Right ventricle myocardium superior (tissue), 1 donor: ENCODE data around the gene ZNF516. TPM values are rescaled to one million over a fixed set of nuclear protein-coding genes. Genes with fewer than 3 reads are reported as not detected.

ENCODE experiments used
- ATAC-seq: fragments of 200-7000 bp; cut with Tn5 transposase; one replicate; pipeline ENCODE4 v1.9.1; 2020; ENCODE audit warnings: mild to moderate bottlenecking; ENCODE audit not compliant: poor library complexity
- DNase-seq: peaks from one replicate; pipeline ENCODE4 v3.0.0-alpha.2; 2020
- intact Hi-C: fragments of 100-400 bp; cut with DNase I; formaldehyde crosslinking; loops from one replicate; pipeline ENCODE4 v1.11.2; 2022
- total RNA-seq: library from RNA; stranded (reverse); fragmentation: NEBNext Ultra II Directional; extraction: Animal tissue kit (Norgen Biotek cat#: 25700); gene quantifications from one replicate; pipeline ENCODE4 v1.2.1, GENCODE V29; 2021
- donor health status: DM: no; HTN: yes; CAD: no; lungs with severe emphysema.

ZNF516 gene
- total RNA-seq, 1 donor from 2014 or later = 12.6 TPM

DNA sequence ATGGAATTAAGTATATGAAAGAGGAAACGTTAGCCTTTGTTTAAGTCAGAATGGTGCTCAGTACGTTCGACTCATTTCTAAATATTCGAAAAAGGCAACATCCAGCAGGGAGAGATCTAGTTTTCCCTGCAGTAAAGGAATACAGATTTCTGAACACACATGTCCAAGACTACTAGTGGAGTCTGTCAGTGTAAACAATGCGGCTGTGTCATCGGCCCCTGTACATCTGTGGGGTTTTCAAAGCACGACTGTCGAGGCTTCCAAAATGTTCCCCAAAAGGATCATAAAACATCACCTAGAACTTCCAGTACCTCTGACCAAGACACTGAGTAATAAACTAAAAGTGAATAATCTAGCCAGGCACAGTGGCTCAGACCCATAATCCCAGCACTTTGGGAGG lies 112.8 kb downstream of the ZNF516 start:
- DNase-seq = no peak
- intact Hi-C loops = no loop called here
- ATAC-seq = no peak

DNA sequence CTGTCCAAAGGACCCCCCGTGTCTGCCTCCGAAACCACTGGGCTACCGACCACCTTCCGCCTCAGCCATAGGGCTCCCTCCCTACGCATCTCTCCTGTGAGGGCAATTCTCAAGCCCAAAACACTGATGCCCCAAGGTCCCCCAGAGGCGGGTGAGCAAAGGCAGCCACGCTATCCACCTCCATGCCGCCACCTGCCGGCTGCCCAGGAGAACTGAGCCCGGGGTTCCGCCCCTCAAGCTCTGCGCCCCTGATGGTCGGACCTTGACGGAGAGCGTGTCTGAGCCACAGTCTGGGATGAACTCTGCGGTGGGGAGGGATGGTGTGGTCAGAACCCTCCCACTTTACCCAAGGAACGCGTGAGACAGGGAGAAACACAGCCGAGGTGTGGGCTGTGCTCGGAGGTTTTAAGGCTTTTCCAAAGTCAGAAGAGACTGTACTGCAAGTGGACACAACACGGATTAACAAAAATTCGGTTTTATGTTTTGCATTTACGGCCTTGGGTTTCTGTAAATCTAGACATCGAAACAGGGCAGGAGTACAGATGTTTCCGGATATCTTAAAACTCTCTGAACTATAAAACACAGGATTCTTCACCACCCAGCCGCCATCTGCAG lies 114.1 kb downstream of the ZNF516 start:
- ATAC-seq (no peak), DNase-seq (no peak)
- intact Hi-C loops = no loop called here

DNA sequence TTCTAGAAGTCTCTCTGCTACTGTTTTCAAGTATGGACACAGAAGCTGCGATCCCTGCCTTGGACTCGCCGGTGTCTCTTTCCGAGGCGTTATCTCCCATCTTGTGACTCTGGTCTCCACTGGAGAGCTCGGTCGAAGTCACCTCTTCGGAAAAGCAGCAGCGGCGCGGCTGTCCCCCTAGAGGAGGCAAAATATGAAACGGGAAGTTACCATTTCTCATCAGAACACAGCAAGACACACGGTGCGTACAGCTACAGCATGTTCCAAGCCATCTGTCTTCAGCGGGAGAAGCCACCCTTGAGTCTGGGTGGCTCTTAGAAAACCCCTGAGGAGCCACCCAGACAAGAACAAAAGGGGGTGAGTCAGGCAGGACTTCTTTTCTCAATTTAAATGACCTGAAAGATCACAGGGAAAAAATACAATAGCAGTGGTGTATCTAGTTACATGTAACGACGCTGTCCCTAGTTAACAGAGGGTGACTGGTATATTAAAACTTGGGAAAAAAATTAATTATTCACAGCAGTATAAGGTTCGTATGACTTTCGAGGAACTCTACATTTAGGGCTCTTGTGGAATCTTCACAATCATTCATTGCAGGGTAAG lies 114.8 kb downstream of the ZNF516 start:
- intact Hi-C loops = no loop called here
- no peak for DNase-seq
- ATAC-seq = no peak

DNA sequence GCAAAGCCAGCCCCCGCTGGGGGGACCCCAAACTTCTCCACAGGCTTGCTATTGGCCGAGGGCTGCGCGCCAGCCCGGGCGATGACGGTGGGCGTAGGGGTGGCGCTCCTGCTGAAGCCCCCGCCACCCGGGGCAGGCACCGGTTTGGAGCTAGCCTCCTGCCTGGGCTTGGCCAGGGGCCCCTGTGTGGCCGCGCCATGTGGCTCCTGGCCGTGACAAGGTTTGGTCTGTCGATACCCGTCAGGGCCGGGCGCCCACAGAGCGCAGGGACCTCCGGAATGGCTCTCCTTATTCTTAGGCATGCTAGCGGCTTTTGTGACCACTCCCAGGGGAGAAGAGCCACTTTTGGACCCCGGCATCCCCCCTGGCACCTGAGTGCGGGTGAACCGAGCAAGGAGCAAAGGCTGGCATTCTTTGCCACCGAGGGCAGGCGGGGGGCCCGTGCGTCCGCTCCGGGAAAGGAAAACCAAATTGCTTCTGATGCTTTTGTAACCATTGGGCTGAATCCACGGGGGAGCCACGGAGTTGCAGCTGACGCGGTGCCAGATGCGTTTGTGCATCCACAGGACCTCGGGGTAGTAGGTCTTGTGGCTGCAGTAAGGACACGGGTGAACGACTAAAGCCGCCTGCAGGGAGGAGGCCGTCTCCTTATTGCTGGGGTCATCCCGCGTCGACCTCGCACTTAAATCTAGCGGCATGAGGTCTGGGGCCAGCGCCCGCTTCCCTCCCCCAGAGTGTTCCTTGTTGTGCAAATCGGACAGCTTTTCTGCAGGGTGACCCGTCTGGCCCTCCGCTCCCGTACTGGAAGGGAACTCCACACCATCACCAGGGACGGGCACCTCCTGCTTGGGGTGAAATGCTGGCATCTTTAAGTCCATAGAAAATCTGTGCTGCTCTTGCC lies 115.6 kb downstream of the ZNF516 start:
- DNase-seq (no peak), ATAC-seq (no peak)
- intact Hi-C loops = no loop called here

DNA sequence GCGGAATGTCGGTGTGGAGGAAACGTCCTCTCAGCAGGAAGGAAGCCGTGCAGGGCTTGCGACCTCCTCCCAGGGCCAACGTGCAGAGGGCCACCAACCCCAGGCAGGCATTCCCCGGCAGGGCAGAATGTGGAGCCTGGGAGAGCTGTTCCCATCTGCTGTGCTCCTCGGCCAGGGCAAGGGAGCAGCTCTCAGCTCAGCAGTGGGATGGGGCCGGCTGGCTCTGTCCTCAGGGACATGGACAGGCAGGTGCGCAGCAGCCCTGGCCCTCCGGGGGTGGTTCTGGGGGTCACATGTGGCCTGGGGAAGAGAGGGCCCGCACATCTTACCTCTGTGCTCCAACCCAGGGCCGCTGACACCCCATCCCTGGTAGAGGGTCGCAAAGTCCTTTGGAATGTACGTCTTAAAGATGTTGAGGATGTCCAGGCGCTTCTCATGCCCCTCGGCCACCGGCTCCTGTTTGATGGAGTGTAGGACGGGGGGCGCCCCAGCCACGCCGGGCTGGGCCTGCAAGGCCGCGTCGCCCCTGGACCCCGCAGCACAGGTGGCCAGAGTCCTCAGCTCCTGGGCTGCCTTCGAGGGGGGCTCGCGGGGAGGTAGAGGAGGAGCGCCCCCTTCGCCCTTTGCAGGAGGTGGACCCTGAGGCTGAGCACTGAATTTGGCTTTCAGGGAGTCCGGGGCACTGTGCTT lies 116.4 kb downstream of the ZNF516 start:
- DNase-seq = no peak
- no peak for ATAC-seq
- intact Hi-C loops = no loop called here

DNA sequence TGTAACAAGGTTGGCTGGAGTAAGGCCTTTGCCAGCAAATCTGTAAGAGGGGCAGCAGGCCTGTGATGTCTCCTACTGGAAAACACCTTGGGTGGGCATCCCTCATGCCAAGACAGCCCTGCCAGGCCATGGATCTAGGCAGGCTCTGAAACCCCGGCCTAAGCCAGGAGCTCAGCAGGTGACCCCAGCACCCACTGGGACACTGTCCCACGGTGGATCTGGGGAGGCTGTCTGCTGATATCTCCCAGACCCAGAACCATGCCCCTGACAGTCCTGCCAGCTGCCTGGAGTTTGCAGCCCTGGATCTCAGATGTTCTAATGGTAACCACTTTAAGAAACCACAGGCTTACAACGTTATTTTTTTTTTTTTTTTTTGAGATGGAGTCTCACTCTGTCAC lies 117.7 kb downstream of the ZNF516 start:
- intact Hi-C loops = no loop called here
- no peak for DNase-seq
- ATAC-seq = peak; percentile 65

DNA sequence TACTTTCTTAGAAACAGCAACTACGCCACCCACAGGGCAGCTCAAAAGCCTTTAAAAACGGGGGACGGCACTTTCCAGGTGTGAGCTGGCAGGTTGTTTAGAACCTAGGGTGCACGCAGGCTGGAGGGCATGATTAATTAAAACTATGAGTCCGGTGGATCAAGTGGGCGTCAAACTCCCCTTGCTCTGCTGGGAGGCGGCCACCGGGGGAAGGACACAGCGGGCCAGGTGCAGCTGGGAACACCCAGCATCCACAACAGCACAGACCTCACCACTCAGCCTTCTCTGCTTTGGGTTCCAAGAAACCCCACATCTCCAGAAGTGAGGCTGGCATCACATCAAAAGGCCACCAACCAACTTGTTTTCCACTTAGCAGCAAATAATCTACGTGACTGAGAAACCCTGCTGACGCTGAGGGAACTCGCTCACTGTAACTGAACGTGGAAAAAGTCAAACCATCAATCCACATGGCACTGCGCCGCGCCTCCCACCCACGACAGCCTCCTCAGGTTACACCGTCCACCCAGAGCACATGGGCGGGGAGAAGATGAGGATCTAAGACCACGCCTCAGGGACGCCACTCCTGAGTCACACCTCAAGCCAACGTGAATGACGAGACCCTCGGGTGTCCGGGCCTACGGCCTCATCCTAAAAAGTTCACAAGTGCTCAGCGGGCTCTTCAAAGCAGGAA lies 118.2 kb downstream of the ZNF516 start:
- no peak for DNase-seq
- peak; percentile 18 for ATAC-seq
- intact Hi-C loops = no loop called here

DNA sequence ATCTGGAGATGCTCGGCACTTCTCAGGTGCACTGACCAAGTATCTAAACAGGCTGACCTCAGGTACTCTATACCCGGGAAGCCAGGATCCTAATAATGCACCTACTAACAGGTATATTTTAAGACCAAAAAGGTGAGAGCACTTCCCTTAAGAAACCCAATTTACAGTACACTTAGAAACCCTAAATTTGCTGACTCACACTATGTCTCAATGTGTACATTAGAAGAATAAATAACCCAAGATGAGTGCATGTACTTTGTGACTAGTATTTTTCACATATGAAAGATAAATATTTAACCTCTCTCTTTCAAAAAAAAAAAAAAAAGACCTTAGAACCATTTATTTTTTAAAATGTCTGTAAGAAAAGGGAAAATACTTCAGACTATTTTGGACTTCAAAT lies 118.8 kb downstream of the ZNF516 start:
- DNase-seq = no peak
- no peak for ATAC-seq
- intact Hi-C loops = no loop called here

DNA sequence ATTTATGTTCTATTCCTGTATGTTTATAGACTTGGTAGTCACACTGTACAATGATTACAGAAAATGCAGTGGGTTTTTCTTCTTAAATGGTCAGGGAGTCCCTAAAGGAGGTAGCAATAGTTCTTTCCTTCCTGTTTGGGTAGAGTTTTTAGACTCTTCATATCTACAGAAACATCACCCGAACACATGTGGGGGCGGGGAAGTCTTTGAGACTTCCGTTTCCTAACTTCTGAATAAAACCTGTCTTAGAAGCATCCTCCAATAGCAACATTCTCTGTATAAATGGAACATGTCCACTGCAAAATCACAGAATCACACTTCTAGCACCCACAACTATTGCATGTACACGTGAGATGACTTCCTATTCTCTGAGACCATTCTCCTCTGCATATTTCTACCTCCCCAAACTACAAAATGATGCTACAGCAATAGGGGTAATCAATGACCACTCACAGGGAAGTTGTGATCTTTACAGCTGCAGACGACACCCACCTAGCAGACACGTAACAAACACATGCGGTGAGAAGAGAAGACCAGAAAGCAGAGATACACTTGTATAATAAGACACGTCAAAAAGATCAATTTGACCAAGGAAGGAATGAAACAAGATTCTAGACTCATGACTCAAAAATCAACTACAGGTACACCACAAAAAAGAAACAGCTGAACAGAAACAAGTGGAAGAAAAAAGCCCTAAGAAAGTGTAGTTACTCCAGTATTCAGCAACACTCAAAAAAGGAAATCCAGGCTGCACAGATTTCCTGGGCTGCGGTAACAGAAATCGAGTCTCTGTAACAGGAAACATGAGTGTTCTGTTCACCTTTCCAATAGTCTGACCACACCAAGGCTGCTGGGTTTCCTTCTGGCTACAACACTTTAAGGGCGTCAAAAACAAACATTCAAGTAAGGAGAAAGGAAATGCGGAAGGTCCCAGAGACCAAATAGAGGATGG lies 120.4 kb downstream of the ZNF516 start:
- DNase-seq = no peak
- intact Hi-C loops = no loop called here
- ATAC-seq = no peak

DNA sequence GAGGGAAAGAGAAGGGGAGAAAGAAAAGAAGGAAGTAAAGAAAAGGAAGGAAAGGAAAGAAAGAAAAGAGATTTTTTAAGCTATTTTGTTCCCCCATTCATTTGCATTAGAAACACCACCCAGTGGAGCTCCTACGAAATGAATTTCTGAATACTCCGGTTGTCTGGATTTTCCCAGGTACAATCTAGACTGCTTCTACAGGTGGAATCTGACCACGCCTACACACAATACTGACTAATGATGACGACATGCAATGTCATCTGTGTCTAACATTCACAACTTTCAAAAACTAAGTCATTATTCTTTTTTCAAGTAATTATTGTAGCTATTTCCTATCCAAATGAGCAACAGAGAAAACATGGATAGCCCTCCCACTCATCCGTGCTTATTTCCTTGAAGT lies 121.7 kb downstream of the ZNF516 start:
- intact Hi-C loops = no loop called here
- DNase-seq (no peak), ATAC-seq (no peak)

DNA sequence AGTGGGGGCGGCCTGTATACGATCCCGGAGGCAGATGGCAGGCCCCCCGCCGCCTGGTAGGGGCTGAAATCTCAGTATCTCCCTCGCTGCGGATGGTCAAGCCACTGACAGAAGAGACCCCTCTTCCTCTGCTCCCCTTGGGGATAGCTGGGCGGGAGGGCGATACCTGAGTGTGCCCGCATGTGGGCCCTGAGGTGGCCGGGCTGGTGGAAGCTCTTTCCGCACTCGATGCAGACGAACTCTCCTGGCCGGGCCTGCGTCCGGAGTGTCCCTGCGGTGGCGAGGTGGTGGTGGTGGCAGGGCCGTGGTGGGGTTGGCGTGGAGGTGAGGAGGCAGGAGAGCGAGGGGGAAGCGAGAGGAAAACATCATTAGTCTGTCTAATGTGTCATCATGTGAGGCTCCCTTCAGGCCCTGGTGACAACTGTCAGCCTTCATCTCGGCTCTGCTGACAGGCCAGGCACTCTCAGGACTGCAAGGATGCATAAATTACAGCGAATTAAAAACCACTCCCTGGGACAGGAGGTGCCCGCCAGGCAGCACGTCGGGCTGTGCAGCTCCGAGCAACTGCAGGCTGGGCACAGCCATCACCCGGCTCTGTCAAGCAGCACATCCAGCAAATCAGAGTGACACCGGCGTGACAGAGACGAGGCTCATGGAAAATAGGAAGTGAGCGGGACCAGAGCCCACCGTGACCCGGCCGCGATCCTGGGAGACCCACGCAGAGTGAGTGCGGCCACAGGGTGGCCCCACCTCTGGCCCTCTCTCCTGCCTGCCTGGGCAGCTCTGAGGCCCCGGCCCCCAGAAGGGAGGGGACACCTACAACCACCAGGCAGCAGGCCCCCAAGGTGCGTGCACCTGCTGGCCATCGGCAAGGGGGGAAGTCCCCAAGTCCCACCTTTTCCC lies 123.5 kb downstream of the ZNF516 start:
- no peak for ATAC-seq
- DNase-seq = no peak
- intact Hi-C loops = no loop called here

DNA sequence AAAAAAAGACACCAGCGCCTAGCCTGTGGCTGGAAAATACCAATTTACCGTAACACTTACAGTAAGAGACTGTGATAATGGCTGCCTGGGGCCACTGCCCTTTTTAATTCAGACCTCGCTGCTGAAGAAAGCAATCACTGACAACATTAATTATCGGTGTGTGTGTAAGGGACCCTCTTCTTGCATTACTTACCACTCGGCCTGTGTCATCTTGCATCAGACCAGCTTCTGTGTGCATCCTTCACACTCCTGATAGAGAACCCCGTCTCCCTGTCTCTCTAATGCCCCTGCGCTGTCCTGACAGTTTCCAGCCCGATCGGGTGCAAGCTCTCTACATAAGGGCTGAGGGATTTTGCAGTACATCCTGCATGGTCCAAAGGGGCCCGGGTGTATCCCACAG lies 124.4 kb downstream of the ZNF516 start:
- ATAC-seq (no peak), DNase-seq (no peak)
- intact Hi-C loops = no loop called here

DNA sequence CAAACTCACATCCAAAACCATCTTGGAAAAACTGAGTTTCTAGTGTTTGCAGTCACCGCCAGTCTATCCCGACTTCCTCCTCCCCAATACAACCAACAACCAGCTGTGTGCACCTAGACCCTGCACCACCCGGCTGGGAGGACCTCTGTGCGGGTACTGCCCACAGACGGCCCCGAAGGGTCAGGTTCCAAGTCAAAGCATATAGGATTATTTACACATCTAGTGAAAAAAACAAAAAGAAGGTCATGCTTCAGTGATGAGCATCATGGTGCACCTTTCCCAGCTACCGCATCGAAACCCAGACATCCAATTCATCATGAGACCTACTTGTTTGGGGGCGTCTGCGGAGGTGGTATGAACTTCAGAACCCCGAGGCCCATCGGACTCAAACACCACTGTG lies 124.8 kb downstream of the ZNF516 start:
- intact Hi-C loops = no loop called here
- no peak for DNase-seq
- ATAC-seq = no peak

DNA sequence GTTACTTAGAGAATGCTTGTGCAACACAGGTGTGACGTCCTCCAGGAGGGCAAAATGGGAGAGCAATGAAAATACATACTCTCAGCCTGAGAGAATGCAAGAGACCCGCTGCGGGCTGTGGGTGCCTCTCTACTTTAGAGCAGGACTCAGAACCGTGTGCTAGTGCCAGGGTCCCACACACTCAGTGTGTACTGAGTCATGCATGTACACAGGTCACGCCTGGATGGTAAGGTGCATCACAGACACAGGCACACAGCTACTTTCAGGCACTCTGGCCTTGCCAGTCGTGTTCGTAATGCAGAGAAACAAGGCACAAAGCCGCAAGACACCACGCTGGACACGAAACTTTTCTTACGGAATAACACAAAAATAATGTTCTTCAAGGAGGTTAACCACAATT lies 125.3 kb downstream of the ZNF516 start:
- intact Hi-C loops = no loop called here
- ATAC-seq (no peak), DNase-seq (no peak)

DNA sequence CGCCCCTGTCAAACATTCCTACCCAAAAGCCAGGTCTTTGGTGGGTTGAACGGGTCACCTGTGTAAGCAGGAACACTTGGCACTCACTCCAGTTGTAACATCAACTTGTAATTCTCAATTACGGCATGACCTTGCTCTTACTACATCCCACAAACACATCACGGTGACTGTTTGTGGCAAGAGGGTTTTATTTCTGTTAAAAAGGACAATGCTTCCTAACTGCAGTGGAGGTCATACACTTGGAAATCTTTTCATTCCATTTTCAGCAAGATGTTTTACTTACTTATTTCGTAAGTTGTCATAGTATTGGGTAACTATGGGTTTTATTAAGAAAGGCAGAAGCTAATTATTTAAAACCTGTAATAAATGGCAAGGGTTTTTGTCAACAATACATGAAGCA lies 126.1 kb downstream of the ZNF516 start:
- intact Hi-C loops = no loop called here
- no peak for ATAC-seq
- no peak for DNase-seq

DNA sequence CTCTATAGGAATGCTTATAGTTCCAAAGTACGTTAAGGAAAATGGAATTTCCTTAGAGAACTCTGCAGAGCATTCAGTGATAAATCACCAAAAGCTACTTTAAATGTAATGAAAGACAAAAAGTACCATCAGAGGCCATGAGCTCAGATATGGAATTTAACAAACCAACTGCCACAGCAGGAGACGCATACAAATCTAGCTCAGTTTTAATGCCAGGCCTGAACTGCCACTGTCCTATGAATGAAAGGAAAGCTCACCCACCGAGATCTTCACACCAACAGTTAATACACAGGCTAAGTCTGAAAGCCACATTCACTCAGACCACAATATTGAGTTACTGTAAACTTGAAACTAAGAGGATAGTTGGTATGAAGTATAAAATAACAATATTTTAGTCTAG lies 126.8 kb downstream of the ZNF516 start:
- intact Hi-C loops = no loop called here
- ATAC-seq (no peak), DNase-seq (no peak)
